Left forelimb (tissue), 1 donor: Measurements from ENCODE around the gene LDAF1.
"Not testable (repeated sequence)": the region's sequence is repeated elsewhere in the genome, so short reads cannot be mapped to it uniquely, and the experiment has no call there.

ENCODE experiments used
- DNase-seq: peaks from one replicate; pipeline ENCODE4 v3.0.0-alpha.2; 2018; ENCODE audit warnings: low spot score

Gene LDAF1

DNA sequence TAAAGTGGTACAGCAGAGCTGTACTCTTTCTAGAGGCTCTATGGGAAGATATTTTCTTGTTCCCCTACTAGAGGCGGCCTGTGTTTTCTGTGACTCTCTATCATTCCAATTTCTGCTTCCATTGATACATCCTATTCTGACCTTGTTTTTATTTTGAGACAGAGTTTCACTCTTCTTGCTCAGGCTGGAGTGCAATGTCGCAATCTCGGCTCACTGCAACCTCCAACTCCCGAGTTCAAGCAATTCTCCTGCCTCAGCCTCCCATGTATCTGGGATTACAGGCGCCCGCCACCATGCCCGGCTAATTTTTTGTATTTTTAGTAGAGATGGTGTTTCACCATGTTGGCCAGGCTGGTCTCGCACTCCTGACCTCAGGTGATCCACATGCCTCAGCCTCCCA, 36.9 kb downstream of the LDAF1 start:
- not testable (repeated sequence) for DNase-seq

DNA sequence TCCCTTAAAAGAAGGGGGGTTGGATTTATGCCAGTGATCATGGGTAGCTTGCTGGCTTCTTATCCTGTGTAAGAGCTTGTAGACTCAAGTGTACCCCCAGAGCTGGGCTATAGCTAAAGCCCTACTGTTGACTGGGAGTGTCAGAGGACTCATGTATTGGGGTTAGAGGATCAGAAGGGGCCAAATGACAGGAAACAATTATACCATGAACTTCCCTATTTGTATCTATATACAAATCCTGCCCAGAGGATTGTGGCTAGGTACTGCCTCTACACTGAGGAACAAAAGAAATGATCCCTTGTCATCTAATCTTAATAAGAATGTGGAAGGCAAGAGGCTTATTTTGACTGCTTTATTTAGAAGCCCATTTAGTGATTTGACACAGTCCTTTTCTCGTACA, 38.6 kb downstream of the LDAF1 start:
- no peak for DNase-seq

DNA sequence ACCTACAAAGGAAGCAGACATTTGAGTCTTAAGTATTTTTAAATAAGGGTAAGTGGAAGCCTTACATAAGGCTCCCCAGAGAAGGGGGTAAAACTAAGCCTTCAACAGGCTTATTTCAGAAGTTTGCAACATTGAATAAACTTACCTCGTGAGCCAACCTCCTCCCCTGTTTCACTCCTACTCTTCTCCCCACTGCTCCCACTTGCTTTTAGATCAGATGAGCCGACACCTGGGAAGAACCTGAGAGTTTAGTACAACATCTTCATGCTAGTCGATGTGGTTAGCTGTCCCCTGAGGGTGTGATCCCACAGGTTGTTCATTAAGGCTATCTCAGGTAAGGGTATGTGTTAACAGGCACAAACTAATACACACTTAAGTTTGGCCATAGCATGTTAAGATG, 39.1 kb downstream of the LDAF1 start:
- DNase-seq, result no peak

DNA sequence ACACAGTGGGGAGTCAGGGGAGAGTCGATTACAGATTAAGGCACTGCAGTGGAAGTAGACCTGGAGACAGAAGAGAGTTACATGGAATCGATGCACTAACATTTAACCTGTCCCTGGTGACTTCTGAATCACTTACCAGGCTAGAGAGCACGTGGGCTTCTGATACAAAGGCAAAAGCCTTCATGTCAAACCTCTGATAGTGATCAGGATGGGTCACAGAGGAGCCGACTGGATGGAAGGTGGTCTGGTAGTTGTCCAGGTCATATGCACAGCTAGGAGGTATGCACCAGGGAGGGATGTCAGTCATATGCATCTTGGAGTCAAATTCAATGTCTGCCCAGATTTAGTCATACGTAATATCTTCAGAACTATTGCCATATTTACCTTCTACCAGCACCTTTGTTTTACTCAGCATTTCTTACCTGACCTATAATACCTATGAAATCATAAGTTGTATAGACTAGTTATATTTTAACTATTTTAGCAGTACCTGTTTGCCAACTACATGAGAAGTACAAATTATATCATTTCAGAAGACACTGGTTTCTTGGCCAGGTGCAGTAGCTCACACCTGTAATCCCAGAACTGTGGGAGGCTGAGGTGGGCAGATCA, 41.2 kb downstream of the LDAF1 start:
- DNase-seq, result no peak

DNA sequence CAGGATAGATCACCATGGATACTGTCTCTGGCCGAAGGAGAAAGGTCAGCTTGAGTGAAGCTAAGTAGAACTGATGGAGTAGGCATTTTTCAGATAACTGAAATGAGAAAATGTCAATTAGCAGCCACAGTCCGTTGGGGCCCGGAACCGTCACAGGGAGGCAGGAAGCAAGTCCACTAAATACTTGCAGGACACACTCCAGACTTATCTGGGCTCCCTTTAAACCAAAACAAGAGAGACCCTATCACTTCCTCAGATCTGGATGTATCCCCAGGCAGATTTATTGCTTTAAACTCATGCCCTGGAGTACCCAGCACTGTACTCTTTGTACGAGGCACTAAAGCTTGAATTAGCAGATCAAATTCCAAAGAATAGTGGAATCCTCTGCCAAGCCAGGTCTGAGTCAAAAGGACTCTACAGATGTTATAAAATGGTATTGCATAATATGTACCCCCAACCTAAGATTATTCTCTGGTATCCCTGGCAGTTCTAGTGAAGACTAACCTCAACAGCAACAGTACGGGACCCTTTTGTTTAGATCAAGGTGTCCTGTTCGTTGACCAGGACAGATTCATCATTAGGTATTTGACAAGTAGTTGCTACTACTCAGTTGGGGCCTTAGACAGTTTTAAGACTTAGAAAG, 44.8 kb downstream of the LDAF1 start:
- DNase-seq, result no peak

DNA sequence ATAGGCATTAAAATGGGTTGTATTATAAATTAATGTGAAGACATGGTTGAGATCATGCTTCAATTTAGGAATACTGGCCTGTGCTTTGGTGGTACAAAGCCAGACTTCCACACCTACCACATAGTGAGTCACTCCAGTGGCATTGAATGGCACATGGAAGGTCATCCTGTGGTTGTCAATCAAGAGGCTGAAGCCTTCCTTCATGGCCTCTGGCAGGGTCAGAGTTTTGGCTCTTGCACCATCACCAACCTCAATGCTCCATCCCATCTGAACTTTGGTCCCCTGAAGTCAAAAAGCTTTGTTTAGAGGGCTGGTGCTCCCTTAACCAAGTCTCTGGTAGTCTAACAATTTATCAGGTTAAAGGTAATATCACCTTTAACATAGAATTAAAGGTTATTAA, 46.8 kb downstream of the LDAF1 start:
- no peak for DNase-seq

DNA sequence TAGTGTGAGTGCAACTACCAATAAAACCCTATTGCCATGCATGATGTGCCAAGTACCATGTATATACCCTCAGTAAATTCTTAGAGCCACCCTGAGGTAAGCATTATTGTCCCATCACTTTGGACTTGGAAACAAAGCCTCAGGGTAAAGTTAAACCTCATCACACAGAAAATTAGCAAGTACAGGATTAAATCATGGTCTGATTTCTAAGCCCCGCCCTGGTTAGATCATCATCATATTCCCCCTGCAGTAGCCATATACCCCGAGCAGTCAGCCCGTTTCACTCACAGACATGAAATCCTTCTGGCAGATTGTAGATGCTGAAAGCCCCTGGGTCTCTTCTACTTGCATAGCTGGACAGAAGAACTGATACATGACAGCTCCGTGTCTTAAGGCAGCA, 48.1 kb downstream of the LDAF1 start:
- DNase-seq, result no peak

DNA sequence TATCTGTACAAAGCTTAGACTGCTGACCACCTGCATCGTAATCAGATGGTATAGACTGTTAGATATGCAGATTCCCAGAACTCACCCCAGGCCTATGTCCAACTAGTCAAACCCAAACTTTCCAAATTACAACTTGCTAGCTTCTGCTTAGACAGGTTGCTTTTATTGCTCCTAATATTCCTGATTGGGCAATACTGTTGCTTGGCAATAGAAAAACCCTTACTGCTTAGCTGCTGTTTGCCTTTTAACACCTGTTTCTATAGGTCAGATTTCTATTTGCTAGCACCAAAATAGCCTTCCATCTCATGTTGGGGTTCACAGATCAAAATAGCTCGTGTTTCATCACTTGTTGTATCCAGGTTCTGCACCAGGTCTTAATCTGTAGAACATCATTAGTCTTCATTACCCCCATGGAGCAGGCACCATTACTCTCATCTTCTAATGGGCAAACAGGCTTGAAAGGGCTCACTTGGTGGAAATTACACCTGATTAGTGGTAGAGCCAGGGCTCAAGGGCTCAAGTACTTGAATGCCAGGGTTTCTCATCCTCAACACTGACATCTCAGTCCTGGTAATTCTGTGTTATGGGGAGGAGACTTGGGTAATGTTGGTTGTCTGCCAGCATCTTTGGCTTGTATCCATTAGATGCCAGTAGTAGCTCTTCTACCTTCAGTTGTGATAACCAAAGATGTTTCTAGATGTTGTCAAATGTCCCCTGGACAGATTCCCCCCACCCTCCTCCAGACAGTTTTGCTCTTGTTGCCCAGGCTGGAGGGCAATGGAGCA, 50.2 kb downstream of the LDAF1 start:
- no peak for DNase-seq

DNA sequence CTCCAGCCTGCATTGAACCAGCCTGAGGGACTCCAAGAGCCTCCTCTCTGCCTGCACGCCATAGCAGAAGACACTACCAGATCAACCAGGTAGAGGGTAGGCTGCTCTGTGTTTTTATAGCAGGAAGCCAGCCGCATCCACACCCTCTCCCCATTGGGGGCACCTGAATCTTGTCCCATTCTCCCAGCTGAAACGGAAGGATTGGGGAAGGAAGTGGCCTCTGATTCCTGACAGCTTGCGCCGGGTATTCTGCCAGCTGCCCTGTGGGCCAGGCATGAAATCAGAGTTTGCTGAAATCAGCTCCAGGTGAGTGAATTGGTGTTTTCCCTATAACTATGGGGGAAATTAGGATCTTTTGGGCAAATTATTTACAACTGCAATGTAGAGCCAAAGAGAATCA, 53.0 kb downstream of the LDAF1 start, which contains the start of gene ZP2:
Gene ZP2 (minus strand): TSS at position 89 of the 400 bp plus-strand sequence. CDS start 27 bp downstream, at position 62.
- no peak for DNase-seq

DNA sequence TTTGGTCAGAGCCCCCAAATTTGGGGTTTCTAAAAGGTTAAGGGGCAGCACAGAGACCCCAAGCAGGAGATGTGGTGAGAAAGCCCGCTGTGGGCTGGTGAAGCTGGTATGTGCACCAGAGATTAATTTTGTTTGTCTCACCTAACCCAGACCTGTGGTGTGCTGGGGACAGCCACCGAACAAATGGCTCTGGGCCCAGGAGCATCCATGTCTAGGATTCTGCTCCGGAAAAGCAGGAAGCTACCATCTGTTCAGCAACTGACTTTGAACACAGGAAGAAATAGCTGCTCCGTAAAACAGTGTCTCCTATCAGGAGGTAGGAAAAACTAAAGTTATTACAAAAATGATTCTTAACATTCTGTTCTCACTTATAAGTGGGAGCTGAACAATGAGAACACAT, 55.6 kb downstream of the LDAF1 start:
- no peak for DNase-seq

DNA sequence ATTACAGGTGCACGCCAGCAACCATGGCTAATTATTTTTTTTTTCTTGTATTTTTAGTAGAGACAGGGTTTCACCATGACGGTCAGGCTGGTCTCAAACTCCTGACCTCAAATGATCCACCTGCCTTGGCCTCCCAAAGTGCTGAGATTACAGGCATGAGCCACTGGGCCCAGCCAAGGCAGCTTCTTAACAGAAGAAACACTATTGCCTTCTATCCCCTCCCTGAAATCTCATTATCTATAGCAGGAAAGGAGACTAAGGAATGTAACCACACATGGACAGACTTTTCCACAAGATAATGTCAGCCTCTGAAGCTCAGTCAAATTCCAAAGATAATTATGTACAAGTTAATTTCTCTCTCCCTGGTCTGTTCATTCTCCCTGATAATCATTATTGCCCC, 58.6 kb downstream of the LDAF1 start:
- no peak for DNase-seq

DNA sequence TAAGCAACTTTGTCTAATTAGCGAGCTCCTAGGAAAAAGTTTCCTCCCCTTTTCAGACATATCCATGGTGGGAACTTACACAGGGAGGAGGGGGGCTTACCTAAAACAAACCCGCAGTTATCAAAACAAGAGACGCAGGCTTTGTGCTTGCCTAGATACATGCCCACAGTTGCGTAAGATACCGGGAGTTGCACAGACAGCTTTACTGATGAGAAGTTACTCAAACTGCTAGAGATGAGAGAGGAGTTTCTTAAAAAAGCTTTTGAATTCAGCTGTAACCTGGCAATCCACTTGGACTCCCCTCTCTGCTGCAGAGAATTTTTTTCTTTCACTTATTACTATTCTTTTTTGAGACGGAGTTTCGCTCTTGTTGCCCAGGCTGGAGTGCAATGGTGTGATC, 59.7 kb downstream of the LDAF1 start:
- no peak for DNase-seq

DNA sequence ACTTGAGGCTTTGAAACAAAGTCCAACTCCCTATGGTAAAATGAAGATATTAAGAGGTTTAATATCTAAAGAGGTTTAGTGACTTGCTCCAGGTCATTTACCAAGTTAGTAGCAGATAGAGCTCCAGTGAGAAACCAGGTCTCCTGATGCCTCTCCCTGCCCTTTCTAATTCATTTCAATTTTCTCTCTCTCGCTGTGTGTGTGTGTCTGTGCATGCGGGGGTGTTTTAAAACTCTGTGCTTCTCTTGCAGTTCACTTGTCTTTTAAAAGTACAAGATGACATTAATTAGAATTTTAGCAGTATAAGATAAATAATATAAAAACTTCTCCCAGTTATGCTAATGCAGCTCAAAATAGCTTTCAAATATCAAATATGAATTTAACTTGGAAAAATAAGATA, 61.1 kb downstream of the LDAF1 start:
- no peak for DNase-seq

DNA sequence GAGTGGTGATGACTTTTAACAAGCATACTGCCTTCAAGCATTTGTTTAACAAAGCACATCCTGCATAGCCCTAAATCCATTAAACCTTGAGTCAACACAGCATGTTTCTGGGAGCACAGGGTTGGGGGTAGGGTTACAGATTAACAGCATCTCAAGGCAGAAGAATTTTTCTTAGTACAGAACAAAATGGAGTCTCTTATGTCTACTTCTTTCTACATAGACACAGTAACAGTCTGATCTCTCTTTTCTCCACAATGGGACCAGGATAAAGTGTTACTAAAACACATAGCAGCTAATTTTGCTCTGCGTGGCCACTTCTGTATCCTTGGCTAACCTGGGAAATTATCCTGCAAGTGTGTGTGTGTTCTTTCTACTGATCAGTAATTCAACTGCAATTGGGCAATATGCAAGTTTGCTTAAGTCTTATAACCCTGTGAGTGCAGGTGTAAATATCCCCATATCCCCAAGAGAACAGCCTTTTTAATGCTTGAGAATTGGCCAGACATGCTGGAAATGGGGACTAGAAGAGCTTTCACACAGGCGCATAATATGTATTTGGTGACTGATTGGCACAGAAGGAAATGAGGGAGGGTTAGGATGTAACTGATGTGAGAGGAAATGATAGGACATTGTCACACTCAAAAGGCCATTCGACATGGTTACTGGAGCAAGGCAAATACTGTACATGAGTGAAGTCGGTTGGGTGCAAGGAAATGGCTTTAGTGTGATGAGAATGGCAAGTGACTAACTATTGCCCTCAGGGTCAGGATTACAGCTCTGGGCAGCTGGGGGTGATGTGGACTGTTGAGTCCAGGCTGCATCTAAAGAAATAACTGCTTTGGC, 64.2 kb downstream of the LDAF1 start:
- DNase-seq, result no peak

DNA sequence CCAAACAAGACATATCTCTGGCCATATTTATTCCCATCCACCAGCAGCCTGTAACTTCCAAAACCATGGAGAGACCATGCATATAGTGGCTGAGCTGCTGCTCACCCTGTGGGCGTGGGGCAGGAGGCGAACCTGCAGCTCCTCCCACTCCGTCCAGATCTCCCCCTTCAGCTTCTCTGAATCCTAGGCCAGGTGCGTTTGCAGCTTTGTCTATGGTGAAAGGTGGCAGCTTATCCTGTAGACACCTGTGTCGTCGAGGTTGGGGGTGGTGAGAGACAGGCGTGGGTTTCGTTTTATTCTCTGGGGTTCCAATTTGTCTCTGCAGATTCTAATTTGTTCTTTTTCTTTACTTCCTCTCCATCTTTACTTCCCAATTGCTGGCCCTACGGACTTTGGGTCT, 65.3 kb downstream of the LDAF1 start:
- DNase-seq, result no peak

DNA sequence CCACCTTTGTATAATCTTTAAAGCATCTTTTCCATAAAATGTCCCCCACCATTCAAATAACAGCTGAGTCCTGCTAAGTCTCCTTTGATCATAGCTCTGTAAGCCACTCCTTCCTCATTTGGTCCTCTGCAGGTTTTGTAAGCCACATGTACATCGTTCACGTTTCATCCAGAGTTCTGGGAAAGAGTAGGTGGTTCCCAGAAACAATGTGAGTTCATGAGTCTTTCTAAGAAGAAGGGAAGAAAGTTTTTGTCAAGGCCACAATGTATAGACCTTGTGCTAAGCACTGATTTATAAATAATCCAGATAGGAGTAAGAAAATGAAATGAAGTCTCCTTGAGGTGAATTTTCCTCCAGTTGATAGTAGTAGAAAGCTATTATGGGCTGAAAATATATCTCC, 66.3 kb downstream of the LDAF1 start:
- DNase-seq, result no peak

DNA sequence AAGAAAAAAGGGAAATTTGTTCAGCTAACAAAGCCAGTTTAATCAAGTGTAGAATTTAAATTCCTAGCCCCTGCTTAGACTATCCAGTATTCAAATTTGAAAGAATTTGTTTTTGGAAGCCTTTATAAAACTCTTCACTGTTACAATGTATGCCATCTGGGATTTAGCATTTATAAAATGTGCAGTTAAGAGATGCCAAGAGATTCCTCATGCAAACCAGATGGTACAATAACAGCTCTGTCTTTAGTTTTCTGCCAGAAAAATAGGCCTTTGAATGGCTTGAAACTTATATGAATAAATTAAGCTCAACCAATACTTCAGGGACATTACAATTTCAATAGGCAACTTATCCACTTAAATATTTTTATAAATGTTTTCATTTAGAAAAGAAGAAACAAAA, 68.3 kb downstream of the LDAF1 start:
- no peak for DNase-seq

DNA sequence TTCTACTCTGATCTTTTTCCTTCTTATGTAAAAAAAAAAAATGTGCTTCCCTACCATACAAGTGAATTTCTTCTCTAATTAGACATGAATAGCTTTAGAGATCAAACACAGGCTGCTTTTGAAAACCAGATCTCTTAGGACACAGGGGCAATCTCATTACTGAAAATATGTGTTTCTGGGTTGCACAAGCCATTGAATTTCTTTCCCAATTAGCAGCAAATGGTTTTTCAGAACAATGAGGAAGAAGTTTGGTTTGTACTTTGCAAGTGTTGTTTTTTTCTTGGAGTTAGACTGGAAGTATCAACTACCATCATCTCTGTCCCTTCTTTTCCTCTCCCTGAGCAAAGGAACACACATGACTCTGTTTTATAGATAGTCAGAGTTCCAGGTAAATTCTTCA, 69.4 kb downstream of the LDAF1 start:
- DNase-seq, result no peak

DNA sequence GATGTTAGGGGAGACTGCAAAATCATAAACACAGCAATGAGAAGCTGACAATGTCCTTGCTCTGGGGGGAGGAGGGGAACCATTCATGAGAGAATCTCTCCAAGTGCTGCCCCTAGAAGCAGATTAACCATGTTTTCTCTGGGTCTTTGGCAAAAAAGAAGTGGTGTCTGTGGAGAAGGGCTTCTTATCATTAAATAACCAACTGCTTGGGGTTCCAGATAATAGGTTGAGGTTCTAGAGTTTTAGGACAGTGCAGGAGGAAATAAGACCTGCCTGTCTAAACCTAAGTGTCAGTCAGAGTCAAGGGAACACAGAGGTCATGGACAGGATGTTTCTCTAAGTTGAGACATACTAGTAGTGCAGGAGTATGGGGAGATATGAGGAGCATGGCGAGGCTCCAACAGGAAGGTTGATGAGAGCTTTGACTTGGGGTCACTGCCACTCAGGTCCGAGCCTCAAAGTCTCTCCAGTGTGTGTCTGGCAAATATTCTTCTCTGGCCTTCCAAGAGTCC, 69.9 kb downstream of the LDAF1 start:
- no peak for DNase-seq
